HTERT RPE-1 (cell line): ENCODE measurements around the gene NLGN1.

Experiments used
- in situ Hi-C: fragments of 300-500 bp; cut with MboI; formaldehyde crosslinking; loops from 4 replicates; pipeline ENCODE4 v1.14.3; 2020; ENCODE audit warnings: low sequenced_read_pairs

Gene NLGN1

DNA sequence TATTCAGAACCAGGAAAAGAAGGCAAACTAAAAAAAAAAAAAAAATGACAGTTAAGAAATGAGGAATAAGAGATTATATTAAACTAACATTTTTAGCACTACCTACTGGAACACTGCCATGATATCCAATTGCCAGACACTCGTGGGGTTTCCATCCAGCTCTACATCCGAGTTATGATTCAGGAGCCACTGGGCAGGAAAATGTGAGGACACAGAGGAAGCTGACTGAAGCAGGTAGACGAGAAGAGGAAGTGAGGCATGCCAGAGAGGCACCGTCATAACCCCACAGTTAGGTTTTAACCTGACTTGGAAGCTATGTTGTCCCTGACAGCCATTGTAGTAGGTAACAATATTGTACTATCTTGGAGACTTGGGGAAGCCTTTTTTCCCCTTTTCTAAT is 495.0 kb downstream of the NLGN1 start:
- in situ Hi-C loops: no loop called here

DNA sequence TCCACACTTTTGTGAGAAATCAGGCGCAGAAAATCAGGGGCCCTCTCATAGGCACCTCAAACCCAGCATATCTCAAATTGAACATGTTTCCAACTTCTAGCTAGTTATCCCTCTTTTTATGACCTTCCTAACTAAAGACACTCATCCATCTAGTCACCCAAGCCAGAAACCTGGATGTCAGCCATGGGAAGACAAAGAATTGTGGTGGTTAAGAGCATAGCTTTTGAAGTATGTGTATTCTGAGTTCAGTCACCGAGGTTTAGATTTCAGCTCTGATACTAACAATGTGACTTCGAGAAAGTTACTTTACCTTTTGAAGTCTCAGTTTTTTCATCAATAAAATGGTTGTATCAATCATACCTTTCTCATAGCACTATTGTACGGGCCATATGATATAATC is 495.5 kb downstream of the NLGN1 start:
- in situ Hi-C loops: no loop called here

- in situ Hi-C loops: no loop called here
Observed at GRCh38 chr3:173893835-173894234, 496.3 kb downstream of the NLGN1 start.

GRCh38 chr3:173897631-173898030 is 500.1 kb downstream of the NLGN1 start:
- in situ Hi-C loops: no loop called here

DNA sequence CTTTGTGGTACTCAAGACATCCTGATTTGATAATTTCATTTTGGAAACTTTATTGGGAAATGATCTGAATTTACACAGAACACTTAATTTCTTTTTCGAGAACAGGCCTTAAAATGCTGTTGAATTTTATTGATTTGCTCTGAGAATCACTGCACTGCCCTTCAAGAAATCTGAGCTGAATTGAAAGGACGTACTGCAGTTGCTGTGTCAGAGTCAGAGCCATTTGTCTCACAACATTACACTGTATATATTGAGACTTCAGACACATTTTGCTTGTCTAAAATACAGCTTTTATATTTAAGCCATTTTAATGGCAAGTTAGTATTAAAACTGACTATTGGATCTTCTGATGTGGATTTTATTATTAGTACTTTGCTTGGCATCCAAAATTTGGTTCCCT is 504.1 kb downstream of the NLGN1 start:
- in situ Hi-C loops: no loop called here

DNA sequence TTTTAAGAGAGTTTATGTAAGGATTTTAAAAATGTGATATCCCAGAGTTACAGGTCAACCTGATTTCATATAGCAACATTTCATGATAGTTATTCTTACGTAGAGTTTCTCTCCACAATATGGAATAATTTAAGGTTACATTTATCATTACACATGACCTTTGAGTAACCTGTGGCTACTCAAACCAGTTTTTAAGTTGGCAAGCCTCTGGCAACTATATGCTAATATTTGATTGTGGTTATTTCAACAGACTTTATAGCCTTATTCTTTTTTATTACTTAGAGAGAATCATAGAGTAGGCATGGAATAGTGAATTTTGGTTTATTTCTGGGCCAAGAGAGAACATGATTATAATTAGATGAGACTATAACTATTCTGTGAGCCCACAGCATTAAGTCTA is 504.9 kb downstream of the NLGN1 start:
- in situ Hi-C loops: no loop called here

DNA sequence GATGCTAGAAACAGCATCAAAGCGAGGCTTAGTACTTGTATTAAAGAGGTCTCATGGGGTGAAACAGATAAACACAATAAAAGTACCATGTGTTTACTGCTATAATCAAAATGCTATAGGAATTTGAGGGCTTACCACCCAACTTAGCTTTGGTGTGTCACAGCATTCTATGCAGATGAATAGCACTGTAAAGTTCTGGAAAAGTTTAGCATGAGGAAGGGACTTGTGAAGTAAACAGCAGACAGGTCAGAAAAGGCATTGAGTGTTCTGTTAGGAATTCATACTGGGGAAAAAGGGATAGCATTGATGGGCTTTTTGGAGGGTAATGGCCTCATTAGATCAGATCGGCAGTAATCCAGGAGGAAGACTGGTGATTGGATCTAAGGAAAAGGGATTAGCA is 505.3 kb downstream of the NLGN1 start:
- in situ Hi-C loops: no loop called here

GRCh38 chr3:173905381-173905780 is 507.8 kb downstream of the NLGN1 start:
- in situ Hi-C loops: no loop called here

GRCh38 chr3:173911446-173911845 is 513.9 kb downstream of the NLGN1 start:
- in situ Hi-C loops: no loop called here

DNA sequence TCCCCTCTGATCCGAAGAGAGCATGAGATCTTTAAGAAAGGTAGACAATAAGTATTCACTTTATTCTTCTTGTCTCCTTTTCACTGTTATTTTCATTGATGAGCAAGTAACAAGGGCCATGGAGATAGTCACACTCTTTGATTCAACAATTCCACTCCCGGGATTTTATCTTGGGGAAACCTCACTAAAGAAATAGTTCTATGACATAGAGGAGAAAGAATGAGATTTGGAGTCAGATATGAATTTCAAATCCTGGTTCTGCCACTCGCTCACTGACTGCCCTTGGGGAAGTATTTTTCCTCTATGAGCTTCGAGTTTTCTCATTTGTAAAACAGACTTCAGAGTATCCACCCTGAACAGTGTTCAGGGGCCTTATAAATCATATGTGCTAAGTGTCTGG is 514.6 kb downstream of the NLGN1 start:
- in situ Hi-C loops: no loop called here

DNA sequence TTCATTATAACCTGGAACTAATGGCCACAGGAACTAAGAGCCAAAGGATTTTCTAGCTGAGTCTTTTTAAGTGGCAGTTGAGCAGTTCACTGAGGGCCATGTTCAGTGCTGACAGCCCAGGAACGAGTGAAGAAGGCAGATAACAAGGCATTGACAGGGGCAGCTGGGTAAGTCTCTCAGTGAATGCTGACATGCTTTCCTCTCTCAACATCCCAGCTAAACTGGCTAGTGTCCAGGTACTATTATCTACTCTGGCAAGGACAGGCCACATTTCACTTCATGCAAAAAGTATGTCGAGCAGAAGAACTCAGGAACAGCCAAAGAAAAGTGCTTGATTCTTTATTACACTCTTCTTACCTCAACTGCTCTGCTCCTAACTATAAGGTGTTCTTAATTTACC is 515.9 kb downstream of the NLGN1 start:
- in situ Hi-C loops: no loop called here

DNA sequence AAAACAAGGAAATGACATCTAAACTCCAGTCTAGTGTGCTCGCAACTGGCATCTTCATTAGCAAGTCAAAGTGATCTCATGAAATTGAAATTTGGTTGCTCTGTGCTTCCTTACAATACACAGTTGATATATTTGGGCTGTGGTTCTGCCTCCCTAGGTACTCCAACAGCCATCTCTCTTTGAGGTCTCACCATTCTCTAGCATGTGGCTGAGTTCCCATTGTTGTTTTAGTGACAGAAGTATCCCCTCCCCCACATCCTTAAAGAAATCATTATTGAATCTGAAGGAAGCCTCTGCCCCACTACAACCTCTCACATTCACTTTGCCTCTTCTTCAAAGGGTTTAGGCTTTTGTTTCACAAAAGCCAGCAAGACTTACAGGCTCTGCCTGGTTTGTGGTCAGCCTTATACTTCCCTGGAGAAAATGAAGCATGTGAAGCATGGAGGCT is 516.5 kb downstream of the NLGN1 start:
- in situ Hi-C loops: no loop called here

DNA sequence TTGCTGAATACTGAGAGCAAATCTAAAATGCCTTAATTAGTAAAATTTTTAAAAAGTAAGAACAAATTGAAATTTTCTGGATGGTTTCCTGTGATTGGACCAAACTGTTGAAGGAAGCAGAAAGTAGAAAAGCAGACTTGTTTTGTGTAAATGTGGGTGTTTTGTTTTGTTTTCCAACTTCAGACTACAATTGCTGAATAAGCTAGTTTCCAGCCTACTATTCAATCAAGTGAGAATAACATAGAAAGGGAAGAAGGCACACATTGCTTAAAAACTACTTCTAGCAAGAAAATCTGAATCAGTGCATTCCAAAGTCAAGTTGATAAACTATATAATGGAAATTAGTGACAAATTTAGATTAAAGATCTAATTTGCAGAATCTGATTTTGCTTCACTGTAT is 519.3 kb downstream of the NLGN1 start:
- in situ Hi-C loops: no loop called here

DNA sequence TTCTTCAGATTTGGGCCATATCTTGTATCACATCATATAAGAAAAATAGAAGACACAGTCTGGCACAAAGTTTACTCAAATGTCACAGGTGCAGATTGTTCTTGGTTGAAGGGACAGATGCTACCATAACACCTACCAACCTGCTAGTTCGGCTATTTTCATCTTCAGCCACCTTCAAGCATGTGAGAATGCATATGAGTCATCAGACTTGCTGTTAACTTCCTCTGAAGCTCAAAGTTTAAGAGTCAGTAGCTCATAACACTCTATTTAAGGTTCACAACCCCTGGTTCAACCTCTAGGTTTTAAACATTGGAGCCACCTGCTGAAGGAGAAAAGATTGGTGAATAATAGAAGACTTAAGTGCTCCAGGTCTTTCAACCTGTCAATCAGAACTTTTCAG is 522.8 kb downstream of the NLGN1 start:
- in situ Hi-C loops: no loop called here

- in situ Hi-C loops: no loop called here
Observed at GRCh38 chr3:173921732-173922131, 524.2 kb downstream of the NLGN1 start.

GRCh38 chr3:173923204-173923603 is 525.7 kb downstream of the NLGN1 start:
- in situ Hi-C loops: no loop called here

DNA sequence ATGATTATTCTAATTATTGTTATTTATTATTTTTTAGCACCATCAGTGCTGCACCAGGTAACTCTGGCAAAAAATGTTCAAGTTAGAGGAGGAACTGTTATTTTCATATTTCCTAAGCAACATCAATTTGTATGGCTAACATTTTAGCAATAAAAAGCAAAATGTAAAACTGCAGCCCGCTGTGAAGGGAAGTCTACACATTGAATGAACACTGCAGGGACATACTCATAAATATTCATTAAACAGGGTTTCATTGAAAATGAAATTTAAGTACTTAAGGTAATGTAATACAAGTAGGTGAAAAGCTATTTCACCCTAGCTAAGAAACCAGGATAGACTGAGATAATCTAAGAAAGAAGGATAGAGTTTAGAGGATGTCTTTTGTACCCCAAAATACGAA is 532.7 kb downstream of the NLGN1 start:
- in situ Hi-C loops: no loop called here

DNA sequence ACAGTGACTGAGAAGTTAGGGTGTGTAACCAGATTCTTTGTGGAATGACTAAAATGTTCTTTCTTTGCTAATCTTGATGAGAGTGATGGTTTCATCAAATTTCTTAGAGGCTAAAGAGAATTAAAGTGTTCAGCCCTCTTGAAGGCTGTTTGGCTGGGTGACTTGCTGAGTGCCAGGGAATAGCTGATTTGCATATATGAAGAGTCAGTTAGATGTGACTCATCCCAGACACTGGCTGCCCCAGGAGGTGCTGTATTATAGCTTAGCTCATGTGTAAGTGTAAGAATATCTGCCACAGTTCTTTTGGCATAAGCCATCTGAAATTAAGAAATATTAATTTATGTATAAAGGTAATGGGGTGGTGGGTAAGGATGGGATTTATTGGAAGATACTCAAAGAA is 535.1 kb downstream of the NLGN1 start:
- in situ Hi-C loops: no loop called here

DNA sequence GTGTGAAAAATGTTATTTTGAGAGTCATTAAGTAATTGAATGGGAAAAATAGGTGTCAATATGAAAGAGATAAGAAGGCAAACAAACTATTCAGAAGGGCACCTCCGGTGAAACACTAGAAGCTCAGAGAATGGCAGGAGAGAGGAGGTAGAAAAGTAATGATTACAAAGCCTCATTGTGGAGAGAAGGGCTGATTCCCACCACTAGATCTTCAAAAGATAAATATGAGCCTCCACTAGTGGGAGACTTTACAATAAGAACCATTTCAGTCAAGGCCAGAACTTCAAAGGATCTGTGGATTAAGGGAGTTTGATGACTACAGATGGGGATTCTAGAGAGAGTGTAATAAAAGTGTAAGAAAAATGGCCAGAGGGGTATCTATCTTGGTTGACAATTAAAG is 535.6 kb downstream of the NLGN1 start:
- in situ Hi-C loops: no loop called here

- in situ Hi-C loops: no loop called here
Observed at GRCh38 chr3:173936316-173936715, 538.8 kb downstream of the NLGN1 start.

DNA sequence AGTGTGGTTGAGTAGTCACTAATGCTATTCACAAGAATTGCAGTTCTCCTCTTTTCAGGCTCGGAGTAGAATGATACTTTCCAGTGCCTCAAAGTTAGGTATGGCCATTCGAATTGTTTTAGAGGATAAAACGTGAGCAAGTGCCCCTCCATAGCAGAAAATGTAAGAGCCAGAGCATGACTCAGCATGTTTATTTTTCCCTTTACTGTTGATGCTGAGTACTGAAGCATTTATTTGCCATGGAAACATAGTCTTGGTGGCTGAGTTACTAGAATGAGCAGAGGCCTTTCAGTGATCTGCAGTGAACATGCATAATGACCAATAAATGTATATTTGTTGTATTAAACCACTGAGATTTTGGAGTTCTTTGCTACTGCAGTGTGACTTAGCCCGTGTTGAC is 540.6 kb downstream of the NLGN1 start:
- in situ Hi-C loops: no loop called here

DNA sequence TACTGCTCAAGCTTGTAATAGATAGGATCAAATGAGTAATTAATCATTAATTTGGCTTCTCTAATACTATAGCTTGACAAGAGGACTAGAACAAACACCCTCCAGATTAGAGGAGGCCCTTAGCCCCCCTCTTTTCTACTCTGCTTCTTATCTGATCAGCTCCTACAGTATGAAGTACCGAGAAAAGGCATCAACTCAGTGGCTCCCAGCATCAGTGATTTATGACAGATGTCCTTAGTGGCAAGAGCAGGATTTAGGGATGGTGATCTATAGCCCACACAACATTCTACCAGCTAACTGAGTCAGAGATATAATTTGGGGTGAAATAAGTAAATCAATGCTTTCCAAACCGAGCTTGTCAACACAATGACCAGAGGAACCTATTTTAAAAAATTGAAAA is 541.1 kb downstream of the NLGN1 start:
- in situ Hi-C loops: no loop called here

DNA sequence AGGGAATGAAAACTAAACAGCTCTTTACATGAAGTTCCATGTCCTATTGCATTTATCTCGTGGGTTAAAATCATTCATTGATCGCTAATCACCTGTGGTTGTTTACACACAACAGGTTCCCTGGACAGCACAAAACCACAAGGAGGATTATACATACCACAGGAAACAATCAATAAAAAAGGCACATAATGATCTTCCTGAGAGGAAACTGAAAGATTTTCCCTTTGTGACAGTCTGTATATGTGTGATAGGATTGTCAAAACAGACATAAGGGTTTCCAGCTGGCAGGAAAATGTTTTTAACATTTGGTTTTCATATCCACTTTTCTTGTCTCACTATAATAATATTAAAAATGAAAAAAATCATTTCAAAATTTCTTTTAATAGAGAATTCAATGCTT is 541.8 kb downstream of the NLGN1 start:
- in situ Hi-C loops: no loop called here

DNA sequence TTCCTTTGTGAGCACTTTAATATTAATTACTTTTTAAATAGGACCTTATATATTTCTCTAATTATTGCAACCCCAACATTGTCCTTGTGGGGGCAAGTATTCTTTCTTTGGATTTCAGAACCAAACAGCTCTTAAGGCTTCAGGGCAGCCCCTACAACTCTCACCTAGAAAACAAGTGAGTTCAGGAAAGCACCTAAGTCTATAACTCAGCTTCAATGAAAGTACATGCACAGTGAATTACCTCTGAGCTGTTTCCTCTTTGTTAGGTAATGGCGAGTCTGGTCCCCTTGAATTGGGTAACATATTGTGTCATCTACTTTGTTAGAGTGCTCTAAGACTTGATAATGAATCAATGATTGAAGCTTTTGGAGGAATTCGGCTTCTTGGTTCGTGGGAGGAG is 545.7 kb downstream of the NLGN1 start:
- in situ Hi-C loops: no loop called here
